KBM-7 (cell line): ENCODE measurements around the gene LAX1.
"Not testable (repeated sequence)": the region's sequence is repeated elsewhere in the genome, so short reads cannot be mapped to it uniquely, and the experiment has no call there.

ENCODE experiments used
- DNase-seq: peaks from one replicate; pipeline ENCODE4 v3.0.0-alpha.2; 2015
- in situ Hi-C: fragments of 300-500 bp; cut with MboI; formaldehyde crosslinking; loops from 2 replicates; pipeline ENCODE4 v1.14.3; 2020; ENCODE audit warnings: low sequenced_read_pairs, low pct_unique_long_range_greater_than_20kb, mixed read lengths

The LAX1 gene

GRCh38 chr1:203764105-203765028 is 616 bp upstream of the LAX1 start:
- no peak for DNase-seq
- in situ Hi-C loops, result no loop called here

- in situ Hi-C loops, result no loop called here
- no peak for DNase-seq
Measured at GRCh38 chr1:203768256-203768655, 3.3 kb downstream of the LAX1 start.

GRCh38 chr1:203769505-203770343 is 4.7 kb downstream of the LAX1 start:
- in situ Hi-C loops, result no loop called here

GRCh38 chr1:203771901-203772301 is 6.9 kb downstream of the LAX1 start:
- DNase-seq, result no peak
- in situ Hi-C loops, result no loop called here

More at GRCh38 chr1:203769505-203770343, 4.7 kb downstream of the LAX1 start:
- peak; percentile 81 for DNase-seq

GRCh38 chr1:203772836-203773235 is 7.9 kb downstream of the LAX1 start:
- in situ Hi-C loops, result no loop called here
- no peak for DNase-seq

- no peak for DNase-seq
- in situ Hi-C loops, result no loop called here
Measured at GRCh38 chr1:203776636-203777035, 11.7 kb downstream of the LAX1 start.

GRCh38 chr1:203777596-203777995 is 12.6 kb downstream of the LAX1 start:
- no peak for DNase-seq
- in situ Hi-C loops, result no loop called here

GRCh38 chr1:203778146-203778545 is 13.2 kb downstream of the LAX1 start:
- DNase-seq, result no peak
- in situ Hi-C loops, result no loop called here

- DNase-seq, result no peak
- in situ Hi-C loops, result no loop called here
Measured at GRCh38 chr1:203778789-203779188, 13.8 kb downstream of the LAX1 start.

- in situ Hi-C loops, result no loop called here
- no peak for DNase-seq
Measured at GRCh38 chr1:203781962-203782361, 17.0 kb downstream of the LAX1 start.

- in situ Hi-C loops, result no loop called here
Measured at GRCh38 chr1:203789966-203790365, 25.0 kb downstream of the LAX1 start.

GRCh38 chr1:203791498-203791897 is 26.5 kb downstream of the LAX1 start:
- in situ Hi-C loops, result no loop called here

More at GRCh38 chr1:203789966-203790365, 25.0 kb downstream of the LAX1 start:
- DNase-seq, result no peak

GRCh38 chr1:203792486-203792885 is 27.5 kb downstream of the LAX1 start:
- DNase-seq, result no peak
- in situ Hi-C loops, result no loop called here

More at GRCh38 chr1:203791498-203791897, 26.5 kb downstream of the LAX1 start:
- no peak for DNase-seq

- DNase-seq, in situ Hi-C loops: not testable (repeated sequence)
Measured at GRCh38 chr1:203793561-203793960, 28.6 kb downstream of the LAX1 start.

- in situ Hi-C loops, result no loop called here
Measured at GRCh38 chr1:203794764-203795440, 29.9 kb downstream of the LAX1 start.

GRCh38 chr1:203795441-203796235 is 30.7 kb downstream of the LAX1 start, which contains the start of the genes ZBED6 and ZC3H11A:
Gene ZBED6 (plus strand): TSS chr1:203795623. CDS start chr1:203797523, 1,900 bp downstream.
Gene ZC3H11A (plus strand): TSS chr1:203795623. CDS start chr1:203817071, 21,448 bp downstream.
- in situ Hi-C loops, result no loop called here
- DNase-seq, result peak; percentile 95

More at GRCh38 chr1:203794764-203795440, 29.9 kb downstream of the LAX1 start:
- DNase-seq, result no peak

- in situ Hi-C loops, result no loop called here
- peak; percentile 63 for DNase-seq
Measured at GRCh38 chr1:203796236-203796605, 31.2 kb downstream of the LAX1 start.

- DNase-seq, result no peak
- in situ Hi-C loops, result no loop called here
Measured at GRCh38 chr1:203797216-203797615, 32.2 kb downstream of the LAX1 start.
